HL-60 (cell line): ENCODE measurements around the gene VPS13D.
"Not testable (repeated sequence)": the region's sequence is repeated elsewhere in the genome, so short reads cannot be mapped to it uniquely, and the experiment has no call there.

Source experiments
- DNase-seq, 2 experiments: peaks; one replicate each; pipeline ENCODE4 v3.0.0-alpha.2; 2010 to 2020; ENCODE audit warnings: low read depth in 1 of 2, low spot score in 1 of 2
- H3K27ac ChIP-seq: fragments of 250-450 bp; sonication (Bioruptor Pico); replicated peaks from 2 replicates; pipeline ENCODE4 v1.5.1; 2020; ENCODE audit warnings: mild to moderate bottlenecking, moderate library complexity
- H3K27me3 ChIP-seq: fragments of 250-450 bp; sonication (Bioruptor Pico); 2 replicates; pipeline ENCODE4 v1.5.1; 2021; ENCODE audit warnings: mild to moderate bottlenecking, moderate library complexity; ENCODE audit not compliant: insufficient read depth, poor library complexity, severe bottlenecking
- H3K4me3 ChIP-seq: replicated peaks from 2 replicates; pipeline ENCODE4 v1.5.1; 2011; ENCODE audit warnings: mild to moderate bottlenecking, control low read depth, low read length; ENCODE audit not compliant: insufficient read depth
- CTCF ChIP-seq: IDR thresholded peaks from one replicate; pipeline ENCODE4 v1.5.1; 2011; ENCODE audit warnings: low read length, control low read depth, inconsistent platforms; ENCODE audit not compliant: insufficient read depth
- GABPA ChIP-seq: IDR thresholded peaks from 2 replicates; pipeline ENCODE4 v1.6.1; 2012; ENCODE audit warnings: low read depth
- POLR2AphosphoS5 ChIP-seq: IDR thresholded peaks from 2 replicates; pipeline ENCODE4 v1.6.1; 2012; ENCODE audit warnings: low read depth
- REST ChIP-seq: IDR thresholded peaks from 2 replicates; pipeline ENCODE4 v1.6.1; 2012; ENCODE audit warnings: low read depth; ENCODE audit not compliant: insufficient replicate concordance
- SPI1 ChIP-seq: IDR thresholded peaks from 2 replicates; pipeline ENCODE4 v1.6.1; 2012; ENCODE audit warnings: low read depth, mild to moderate bottlenecking, borderline replicate concordance

VPS13D gene

GRCh38 chr1:12454406-12455391, 224.9 kb downstream of the VPS13D start:
- TF ChIP-seq REST = no peak
- no peak for TF ChIP-seq GABPA
- no peak for TF ChIP-seq CTCF
- no peak for TF ChIP-seq POLR2AphosphoS5
- no peak for TF ChIP-seq SPI1
- no peak for DNase-seq

DNA sequence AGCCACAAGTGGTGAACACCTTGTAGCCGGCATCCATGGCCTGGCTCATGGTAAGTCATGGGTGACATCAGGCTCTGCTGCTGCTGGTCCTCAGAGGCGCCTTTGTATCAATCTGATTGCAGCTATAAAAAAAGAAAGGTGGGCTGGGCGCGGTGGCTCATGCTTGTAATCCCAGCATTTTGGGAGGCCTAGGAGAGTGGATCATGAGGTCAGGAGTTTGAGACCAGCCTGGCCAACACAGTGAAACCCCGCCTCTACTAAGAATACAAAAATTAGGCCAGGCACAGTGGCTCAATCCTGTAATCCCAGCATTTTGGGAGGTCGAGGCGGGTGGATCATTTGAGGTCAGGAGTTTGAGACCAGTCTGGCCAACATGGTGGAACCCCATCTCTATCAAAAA, 226.3 kb downstream of the VPS13D start:
- H3K4me3 ChIP-seq, H3K27ac ChIP-seq, DNase-seq, H3K27me3 ChIP-seq: not testable (repeated sequence)

More at GRCh38 chr1:12454406-12455391, 224.9 kb downstream of the VPS13D start:
- H3K27ac ChIP-seq = no peak overlapping the region
- no peak overlapping the region for H3K4me3 ChIP-seq
- no peaks in the 10 kb centered on the region for H3K27me3 ChIP-seq

GRCh38 chr1:12456979-12457378, 227.1 kb downstream of the VPS13D start:
- TF ChIP-seq CTCF (no peak), SPI1 (no peak), GABPA (no peak), REST (no peak), POLR2AphosphoS5 (no peak)
- Histone ChIP-seq H3K27me3 (no peaks in the 10 kb centered on the region), H3K27ac (no peak overlapping the region), H3K4me3 (no peak overlapping the region)
- DNase-seq = no peak

DNA sequence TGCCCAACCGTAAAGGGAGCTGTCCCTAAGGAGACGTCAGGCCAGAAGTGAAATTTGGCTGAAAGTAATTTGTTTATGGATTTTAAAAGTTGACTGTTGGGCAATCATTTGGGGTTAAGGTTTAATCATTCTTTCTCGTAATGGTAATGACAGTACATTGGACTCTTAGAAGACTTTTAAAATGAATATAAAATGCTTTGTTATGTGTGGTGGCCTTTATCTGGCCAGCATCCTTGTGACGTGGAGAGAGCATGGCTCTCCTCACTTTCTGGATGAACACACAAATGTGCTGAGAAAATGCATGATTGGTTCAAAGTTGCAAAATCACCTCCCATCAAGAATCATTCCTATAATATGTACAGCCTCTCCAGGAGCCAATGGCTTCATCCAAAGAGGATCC, 227.9 kb downstream of the VPS13D start:
- H3K27ac ChIP-seq = no peak overlapping the region

More for the DNA sequence above, 227.9 kb downstream of the VPS13D start:
- Histone ChIP-seq H3K27me3 (no peaks in the 10 kb centered on the region), H3K4me3 (no peak overlapping the region)
- TF ChIP-seq CTCF = no peak
- no peak for TF ChIP-seq SPI1
- TF ChIP-seq POLR2AphosphoS5 = no peak
- no peak for TF ChIP-seq REST
- no peak for TF ChIP-seq GABPA
- no peak for DNase-seq
